GM18526 (cell line): ENCODE data around the gene SH2D2A.

Experiments used
- POLR2A ChIP-seq: IDR thresholded peaks from 3 replicates; pipeline ENCODE4 v1.6.1; 2011; ENCODE audit not compliant: insufficient read length; ENCODE audit errors: extremely low read depth

SH2D2A gene

GRCh38 chr1:156760092-156760795, 56.4 kb downstream of the SH2D2A start:
- TF ChIP-seq POLR2A: no peak

- TF ChIP-seq POLR2A: no peak
These were observed 60.3 kb downstream of the SH2D2A start for GRCh38 chr1:156756355-156756754.
